HCT116 (cell line): ENCODE data around the gene MYLK. TPM values are rescaled to one million over a fixed set of nuclear protein-coding genes. Genes with fewer than 3 reads are reported as not detected.

ENCODE experiments used
- ATAC-seq: fragments of 200-7000 bp; cut with Tn5 transposase; 2 replicates; pipeline ENCODE4 v1.9.1; 2020; ENCODE audit warnings: mild to moderate bottlenecking, moderate library complexity
- BruUV-seq: library from RNA; stranded (reverse); fragments of 400-500 nt; replicated peaks from 2 replicates; lab custom pipeline; 2021; lab: Mats Ljungman, UMichigan
- CTCF ChIA-PET: fragments of 300-600 bp; sonication (Branson Sonifier 250); formaldehyde crosslinking; loops from one replicate; lab custom pipeline; 2021; ENCODE audit warnings: antibody characterized with exemption; lab: Charles Lee
- POLR2A ChIA-PET: fragments of 300-600, 350-600 bp; sonication (Branson Sonifier 250); formaldehyde crosslinking; loops from one replicate; lab custom pipeline; 2021; ENCODE audit warnings: antibody characterized with exemption; lab: Charles Lee
- RAD21 ChIA-PET, 2 experiments: fragments of 300-600 bp; sonication (Branson Sonifier 250); formaldehyde crosslinking; loops; one replicate each; lab custom pipeline; 2023; ENCODE audit warnings: low total read pairs in 2 of 2; ENCODE audit not compliant: uncharacterized antibody in 2 of 2, unreplicated experiment in 2 of 2, low non-redundant PET in 1 of 2; lab: Charles Lee
- DNase-seq: peaks from one replicate; pipeline ENCODE4 v3.0.0-alpha.2; 2010; ENCODE audit warnings: low read depth, low spot score
- H2AFZ ChIP-seq: fragments of 200-600 bp; shearing (Covaris generic), sonication (generic); 2 replicates; pipeline ENCODE4 v1.6.1; 2017; ENCODE audit warnings: low read depth, mixed run types, mixed read lengths, antibody characterized with exemption, low read length; ENCODE audit not compliant: poor library complexity, severe bottlenecking
- H3K27ac ChIP-seq: 2 replicates; pipeline ENCODE4 v1.5.1; 2012; ENCODE audit warnings: low read depth, low read length
- H3K27me3 ChIP-seq: fragments of 200-600 bp; sonication (generic); 2 replicates; pipeline ENCODE4 v1.6.1; 2016; ENCODE audit warnings: mixed run types, low read length, mixed read lengths; ENCODE audit not compliant: insufficient read depth
- H3K36me3 ChIP-seq, 2 experiments: fragments of 200-500 bp in 1 of 2; fragments of 200-600 bp in 1 of 2; sonication (Bioruptor generic) in 1 of 2; sonication (generic) in 1 of 2; 2 replicates each; pipeline versions ENCODE4 v1.5.1 to v1.6.1; 2014 to 2016; ENCODE audit warnings: low read length in 2 of 2, inconsistent platforms in 1 of 2, mixed read lengths in 1 of 2, mixed run types in 1 of 2; ENCODE audit not compliant: insufficient read depth in 2 of 2, control insufficient read depth in 1 of 2
- H3K4me1 ChIP-seq, 2 experiments: fragments of 200-600 bp in 1 of 2; sonication (generic) in 1 of 2; 2 replicates each; pipeline versions ENCODE4 v1.5.1 to v1.6.1; 2012 to 2017; ENCODE audit warnings: low read length in 2 of 2, inconsistent platforms in 1 of 2, mild to moderate bottlenecking in 1 of 2, mixed read lengths in 1 of 2, mixed run types in 1 of 2, moderate library complexity in 1 of 2; ENCODE audit not compliant: insufficient read depth in 2 of 2, control insufficient read depth in 1 of 2
- H3K4me2 ChIP-seq: fragments of 200-600 bp; sonication (generic); 2 replicates; pipeline ENCODE4 v1.6.1; 2017; ENCODE audit warnings: mixed run types, low read length, mixed read lengths
- H3K4me3 ChIP-seq, 2 experiments: fragments of 200-600 bp in 1 of 2; sonication (generic) in 1 of 2; replicated peaks in 1 of 2; 2 replicates each; pipeline ENCODE4 v1.5.1; 2011 to 2016; ENCODE audit warnings: low read length in 2 of 2, control low read depth in 1 of 2, low read depth in 1 of 2, mild to moderate bottlenecking in 1 of 2, mixed read lengths in 1 of 2, mixed run types in 1 of 2
- H3K79me2 ChIP-seq: fragments of 200-600 bp; sonication (generic); 2 replicates; pipeline ENCODE4 v1.6.1; 2017; ENCODE audit warnings: mild to moderate bottlenecking, mixed run types, low read length, moderate library complexity, mixed read lengths; ENCODE audit not compliant: insufficient read depth
- H3K9ac ChIP-seq: fragments of 200-600 bp; sonication (generic); 2 replicates; pipeline ENCODE4 v1.6.1; 2016; ENCODE audit warnings: low read length, mixed read lengths
- H3K9me2 ChIP-seq: fragments of 200-600 bp; sonication (generic), shearing (Covaris generic); 2 replicates; pipeline ENCODE4 v1.6.1; 2017; ENCODE audit warnings: mixed run types, mild to moderate bottlenecking, moderate library complexity; ENCODE audit not compliant: insufficient read depth
- H3K9me3 ChIP-seq, 2 experiments: fragments of 200-500 bp in 1 of 2; fragments of 200-600 bp in 1 of 2; sonication (Bioruptor generic) in 1 of 2; sonication (generic) in 1 of 2; 2 replicates each; pipeline ENCODE4 v1.6.1; 2014 to 2017; ENCODE audit warnings: low read length in 2 of 2, mixed read lengths in 2 of 2, inconsistent platforms in 1 of 2, low read depth in 1 of 2, mild to moderate bottlenecking in 1 of 2, mixed run types in 1 of 2, moderate library complexity in 1 of 2; ENCODE audit not compliant: control insufficient read depth in 1 of 2, insufficient read depth in 1 of 2
- H4K20me1 ChIP-seq: fragments of 200-600 bp; sonication (generic), shearing (Covaris generic); 2 replicates; pipeline ENCODE4 v1.6.1; 2017; ENCODE audit warnings: mixed run types, mild to moderate bottlenecking, moderate library complexity; ENCODE audit not compliant: insufficient read depth
- CBX3 ChIP-seq: IDR thresholded peaks from 2 replicates; pipeline ENCODE4 v1.6.1; 2012; ENCODE audit warnings: low read depth
- CTCF ChIP-seq, 3 experiments: fragments of 200-600 bp in 1 of 3; sonication (generic) in 1 of 3; IDR thresholded peaks in 2 of 3; conservative IDR thresholded peaks in 1 of 3; 2 replicates each; pipeline ENCODE4 v1.5.1; 2012 to 2017; ENCODE audit warnings: low read depth in 2 of 3, low read length in 2 of 3, antibody characterized with exemption in 1 of 3, borderline replicate concordance in 1 of 3, control low read depth in 1 of 3, mild to moderate bottlenecking in 1 of 3, mixed read lengths in 1 of 3, mixed run types in 1 of 3, moderate library complexity in 1 of 3; ENCODE audit not compliant: insufficient read depth in 1 of 3
- EGR1 ChIP-seq: IDR thresholded peaks from 2 replicates; pipeline ENCODE4 v1.6.1; 2012; ENCODE audit warnings: low read depth
- ELF1 ChIP-seq: IDR thresholded peaks from 2 replicates; pipeline ENCODE4 v1.6.1; 2012; ENCODE audit warnings: low read depth, borderline replicate concordance
- EZH2phosphoT487 ChIP-seq: fragments of 200-600 bp; IDR thresholded peaks from 2 replicates; pipeline ENCODE4 v1.6.1; 2018; ENCODE audit warnings: antibody characterized with exemption, borderline replicate concordance
- FOSL1 ChIP-seq: IDR thresholded peaks from 2 replicates; pipeline ENCODE4 v1.6.1; 2012; ENCODE audit warnings: low read depth
- MAX ChIP-seq: IDR thresholded peaks from 2 replicates; pipeline ENCODE4 v1.6.1; 2012
- POLR2AphosphoS5 ChIP-seq: IDR thresholded peaks from 2 replicates; pipeline ENCODE4 v1.6.1; 2011; ENCODE audit warnings: mild to moderate bottlenecking, low read depth, low read length, moderate library complexity
- RAD21 ChIP-seq: IDR thresholded peaks from 2 replicates; pipeline ENCODE4 v1.6.1; 2012; ENCODE audit warnings: low read depth, mild to moderate bottlenecking
- SIN3A ChIP-seq: IDR thresholded peaks from 2 replicates; pipeline ENCODE4 v1.6.1; 2012; ENCODE audit warnings: low read depth
- YY1 ChIP-seq: IDR thresholded peaks from 2 replicates; pipeline ENCODE4 v1.6.1; 2011; ENCODE audit warnings: low read length, low read depth, moderate library complexity, mild to moderate bottlenecking; ENCODE audit not compliant: insufficient replicate concordance; ENCODE audit errors: extremely low read depth
- intact Hi-C: fragments of 100-400 bp; cut with micrococcal nuclease; formaldehyde crosslinking; loops from 2 replicates; pipeline ENCODE4 v1.10.0; 2022
- total RNA-seq: library from RNA; stranded (reverse); gene quantifications from one replicate; pipeline ENCODE4 v1.2.1, GENCODE V29; 2021; ENCODE audit not compliant: unreplicated experiment

Gene MYLK
- total RNA-seq, 1 experiment from 2014 or later: 3.8 TPM

- ATAC-seq (peak; percentile 60), DNase-seq (no peak)
- Histone ChIP-seq H4K20me1 (no peaks in the 10 kb centered on the region), H3K9me3 (no peaks in the 10 kb centered on the region), H3K4me2 (no peak overlapping the region), H3K27ac (no peak overlapping the region), H2AFZ (no peak overlapping the region), H3K4me1 (no peaks in the 10 kb centered on the region), H3K4me3 (no peak overlapping the region), H3K36me3 (no peaks in the 10 kb centered on the region), H3K9me2 (no peaks in the 10 kb centered on the region; the same call in 1 of the 2 replicates), H3K27me3 (no peaks in the 10 kb centered on the region), H3K9ac (no peak overlapping the region), H3K79me2 (no peaks in the 10 kb centered on the region)
- ChIA-PET POLR2A (no interaction called here), RAD21 (no interaction called here), CTCF (no interaction called here)
- intact Hi-C loops: loop anchor here (1.0 to 5.0 kb wide), 2 partner anchors 202 to 225 kb away; no protein-coding TSS in a partner anchor
- BruUV-seq: no TSS peak
- TF ChIP-seq EGR1 (no peak), ELF1 (no peak), RAD21 (peak; percentile 34; the same call in 1 of the 2 replicates), CTCF (IDR thresholded peaks at IDR 0.05 in 2 of 3, conservative IDR thresholded peaks at IDR 0.05 in 1 of 3; ENCODE audit: borderline replicate concordance in 1 of 3, insufficient read depth in 1 of 3, low read depth in 2 of 3, low read length in 2 of 3) (peak; percentile 25 to 53 (median 51); a peak in 5 of 6 replicates)
Observed at GRCh38 chr3:123876858-123877257, 7.3 kb downstream of the MYLK start.

GRCh38 chr3:123872621-123873020, 11.5 kb downstream of the MYLK start:
- ChIA-PET CTCF (no interaction called here), POLR2A (no interaction called here), RAD21 (no interaction called here)
- no peaks in the 10 kb centered on the region for H3K36me3 ChIP-seq
- no peak for TF ChIP-seq EZH2phosphoT487
- TF ChIP-seq FOSL1: no peak
- no peak for TF ChIP-seq RAD21
- no peak for TF ChIP-seq ELF1
- no peak for TF ChIP-seq YY1
- no peak for TF ChIP-seq POLR2AphosphoS5
- no peak for TF ChIP-seq SIN3A
- TF ChIP-seq EGR1: no peak
- TF ChIP-seq MAX: no peak
- no peak for TF ChIP-seq CBX3
- no peaks in the 10 kb centered on the region for H4K20me1 ChIP-seq
- DNase-seq (no peak), ATAC-seq (no peak)
- H3K9me3 ChIP-seq: no peaks in the 10 kb centered on the region
- BruUV-seq: no TSS peak
- H3K9me2 ChIP-seq: no peaks in the 10 kb centered on the region; the same call in 1 of the 2 replicates
- H3K27me3 ChIP-seq: no peaks in the 10 kb centered on the region
- intact Hi-C loops: no loop called here
- H3K4me2 ChIP-seq: no peak overlapping the region
- H3K79me2 ChIP-seq: no peaks in the 10 kb centered on the region
- no peak overlapping the region for H3K4me3 ChIP-seq
- no peak overlapping the region for H3K27ac ChIP-seq
- no peak overlapping the region for H2AFZ ChIP-seq
- H3K9ac ChIP-seq: no peak overlapping the region
- no peaks in the 10 kb centered on the region for H3K4me1 ChIP-seq
